Epithelial cell of esophagus (primary cell): Measurements from ENCODE around the gene TNFAIP6.
"Not testable (repeated sequence)": the region's sequence is repeated elsewhere in the genome, so short reads cannot be mapped to it uniquely, and the experiment has no call there.

Source experiments
- DNase-seq: peaks from one replicate; pipeline ENCODE4 v3.0.0; 2010; ENCODE audit warnings: low read depth
- H3K4me3 ChIP-seq: 2 replicates; pipeline ENCODE4 v1.5.1; 2011; ENCODE audit warnings: mild to moderate bottlenecking, low read length, control low read depth
- CTCF ChIP-seq: IDR thresholded peaks from 2 replicates; pipeline ENCODE4 v1.5.1; 2011; ENCODE audit warnings: low read depth, mild to moderate bottlenecking, low read length, control low read depth, inconsistent platforms; ENCODE audit not compliant: insufficient read depth; ENCODE audit errors: missing control alignments

The TNFAIP6 gene

GRCh38 chr2:151357359-151357758 lies at the start of gene TNFAIP6:
TSS of gene TNFAIP6 (plus strand) at chr2:151357592. CDS start at chr2:151357667, 75 bp downstream.
- DNase-seq: peak; percentile 82
- no peak within 1 kb of the TSS for H3K4me3 ChIP-seq
- no peak for TF ChIP-seq CTCF

GRCh38 chr2:151310313-151310712 lies 47.1 kb upstream of the TNFAIP6 start:
- DNase-seq, H3K4me3 ChIP-seq: not testable (repeated sequence)

GRCh38 chr2:151312440-151312839 lies 45.0 kb upstream of the TNFAIP6 start:
- not testable (repeated sequence) for DNase-seq, H3K4me3 ChIP-seq

DNA sequence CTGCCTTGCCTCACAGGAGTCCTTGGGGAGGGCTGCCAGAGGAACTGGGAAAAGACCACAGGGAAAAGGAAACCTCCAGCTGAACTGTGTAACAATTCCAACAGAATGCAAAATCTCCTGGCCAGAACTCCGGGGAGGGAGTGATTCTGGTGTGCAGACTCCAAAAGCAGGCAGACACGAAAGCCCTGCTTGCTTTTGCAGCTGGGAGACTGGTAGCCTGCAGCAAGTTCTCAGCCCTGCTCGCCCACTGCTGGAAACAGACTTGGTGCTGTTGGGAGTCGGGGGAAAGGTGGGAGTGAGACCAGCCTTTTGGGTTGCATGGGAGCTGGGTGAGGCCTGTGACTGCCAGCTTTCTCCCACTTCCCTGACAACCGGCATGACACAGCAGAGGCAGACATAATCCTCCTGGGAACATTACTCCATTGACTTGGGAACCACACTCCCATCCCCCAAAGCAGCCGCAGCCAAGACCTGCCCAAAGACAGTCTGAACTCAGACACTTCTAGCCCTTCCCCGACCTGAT lies 42.0 kb upstream of the TNFAIP6 start:
- TF ChIP-seq CTCF: no peak
- DNase-seq: peak; percentile 46
- H3K4me3 ChIP-seq: no peak overlapping the region

GRCh38 chr2:151325581-151326095 lies 31.8 kb upstream of the TNFAIP6 start:
- no peak for TF ChIP-seq CTCF
- no peak for DNase-seq
- no peak overlapping the region for H3K4me3 ChIP-seq

- DNase-seq: no peak
- TF ChIP-seq CTCF: no peak
- H3K4me3 ChIP-seq: no peak overlapping the region
These were observed 30.8 kb upstream of the TNFAIP6 start for GRCh38 chr2:151326554-151326953.

DNA sequence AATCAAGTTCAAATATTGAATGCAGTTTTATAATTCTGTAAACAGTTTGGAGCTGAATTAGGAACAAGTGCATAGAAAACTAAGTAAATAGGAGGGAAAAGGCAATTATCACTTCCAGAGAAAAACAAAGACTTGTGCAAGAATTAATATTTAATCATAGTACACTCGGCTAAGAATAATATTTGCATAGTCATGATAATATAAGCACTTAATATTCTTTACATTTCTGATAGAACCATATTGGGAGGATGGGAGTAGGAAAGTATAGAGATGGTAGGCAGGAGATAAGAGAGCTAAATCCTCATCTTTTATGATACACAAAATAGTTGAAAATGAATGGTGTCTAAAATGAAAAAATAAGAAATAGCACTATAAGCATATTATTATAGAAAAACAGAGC lies 27.4 kb upstream of the TNFAIP6 start:
- no peak overlapping the region for H3K4me3 ChIP-seq
- DNase-seq: no peak
- no peak for TF ChIP-seq CTCF

DNA sequence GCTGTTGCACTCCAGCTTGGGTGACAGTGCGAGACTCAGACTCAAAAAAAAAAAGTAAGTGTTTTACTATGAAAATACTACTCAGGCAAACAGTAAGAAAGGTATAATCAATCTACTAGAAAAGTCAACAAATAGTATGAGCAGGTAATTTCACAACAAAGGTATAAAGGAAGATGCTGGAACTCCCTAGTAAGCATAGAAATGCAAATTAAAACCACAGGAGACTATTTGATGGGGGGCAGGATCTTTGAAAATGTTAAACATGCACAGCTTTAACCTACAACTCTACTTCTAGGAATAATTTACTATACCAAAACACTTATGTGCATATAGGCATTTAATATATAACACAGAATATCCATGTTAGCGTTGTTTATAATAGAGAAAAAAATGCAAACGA lies 24.3 kb upstream of the TNFAIP6 start:
- no peak for DNase-seq
- TF ChIP-seq CTCF: no peak
- H3K4me3 ChIP-seq: no peak overlapping the region
